Parietal lobe (tissue), 2 donors: ENCODE results near the gene F8A2. TPM values are rescaled to one million over a fixed set of nuclear protein-coding genes. Genes with fewer than 3 reads are reported as not detected.

Experiments used
- small RNA-seq: library from RNA; depleted of rRNA; stranded (forward); fragments of <200 nt; gene quantifications from one replicate; pipeline ENCODE3, GENCODE V24; 2014; ENCODE audit warnings: low replicate concordance
- total RNA-seq: library from RNA; depleted of rRNA; stranded (reverse); fragments of >200 nt; gene quantifications from one replicate; pipeline ENCODE4 v1.2.3, GENCODE V29; 2014

Gene F8A2
- not detected for total RNA-seq

DNA sequence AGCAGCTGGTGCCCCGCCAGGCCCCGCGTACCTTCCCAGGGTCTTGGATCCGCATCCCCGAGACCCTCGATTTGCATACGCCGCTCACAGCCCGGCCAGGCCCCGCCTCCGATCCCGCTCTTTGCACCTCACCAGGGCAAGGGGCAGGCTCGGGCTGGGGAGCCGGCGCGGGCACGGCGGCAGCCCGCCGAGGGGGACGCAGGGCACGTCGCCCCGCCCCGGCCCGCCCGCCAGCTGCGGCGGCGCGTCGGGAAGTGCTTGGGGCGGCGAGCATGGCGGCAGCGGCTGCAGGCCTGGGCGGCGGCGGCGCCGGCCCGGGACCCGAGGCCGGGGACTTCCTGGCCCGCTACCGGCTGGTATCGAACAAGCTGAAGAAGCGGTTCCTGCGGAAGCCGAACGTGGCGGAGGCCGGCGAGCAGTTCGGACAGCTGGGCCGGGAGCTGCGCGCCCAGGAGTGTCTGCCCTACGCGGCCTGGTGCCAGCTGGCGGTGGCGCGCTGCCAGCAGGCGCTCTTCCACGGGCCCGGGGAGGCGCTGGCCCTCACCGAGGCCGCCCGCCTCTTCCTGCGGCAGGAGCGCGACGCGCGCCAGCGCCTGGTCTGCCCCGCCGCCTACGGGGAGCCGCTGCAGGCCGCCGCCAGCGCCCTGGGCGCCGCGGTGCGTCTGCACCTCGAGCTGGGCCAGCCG is at the start of gene F8A2:
TSS of gene F8A2 (plus strand) at position 253 of the 686 bp plus-strand sequence. CDS start at position 273, 20 bp downstream.

GRCh38 chrX:155334486-155335336 is 47.2 kb upstream of the F8A2 start, which contains the start of gene CLIC2:
Gene CLIC2 (minus strand): TSS chrX:155334614. CDS start chrX:155334427, 187 bp downstream.

Small RNA genes within 50 kb of the gene (small RNA-seq; reads per million reads assigned to genes)
- gene MIR1184-2 = not detected

Other genes starting within 250 kb of the F8A2 start
- gene VBP1, start 165.6 kb upstream of the F8A2 start, total RNA-seq = 75.1 TPM
- 27.2 TPM for gene RAB39B, start 117.6 kb upstream of the F8A2 start, total RNA-seq
- gene CLIC2, start 47.5 kb upstream of the F8A2 start, total RNA-seq = 3.8 TPM
- 1.9 TPM for gene F8A3, start 76.5 kb downstream of the F8A2 start, total RNA-seq
- 4.7 TPM for gene SPRY3, start 230.5 kb downstream of the F8A2 start, total RNA-seq
- gene TMLHE, start 230.9 kb downstream of the F8A2 start, total RNA-seq = 44.4 TPM